Hepatocyte (in vitro differentiated cells): Measurements from ENCODE around the gene SST. TPM values are rescaled to one million over a fixed set of nuclear protein-coding genes. Genes with fewer than 3 reads are reported as not detected.
"Not testable (repeated sequence)": the region's sequence is repeated elsewhere in the genome, so short reads cannot be mapped to it uniquely, and the experiment has no call there.

Experiments used
- DNase-seq: peaks from one replicate; pipeline ENCODE4 v3.0.0-alpha.2; 2016; ENCODE audit warnings: low spot score
- H2AFZ ChIP-seq: fragments of 200-600 bp; sonication (generic); 2 replicates; pipeline ENCODE4 v1.6.0; 2016; ENCODE audit warnings: antibody characterized with exemption, mild to moderate bottlenecking
- H3K27ac ChIP-seq: fragments of 200-600 bp; sonication (generic); 2 replicates; pipeline ENCODE4 v1.5.1; 2016; ENCODE audit warnings: mild to moderate bottlenecking
- H3K27me3 ChIP-seq: fragments of 200-600 bp; sonication (generic); 2 replicates; pipeline ENCODE4 v1.6.1; 2016
- H3K36me3 ChIP-seq: fragments of 200-600 bp; sonication (generic); replicated peaks from 2 replicates; pipeline ENCODE4 v1.5.1; 2016; ENCODE audit warnings: low read depth; ENCODE audit not compliant: insufficient read depth
- H3K4me1 ChIP-seq: fragments of 200-600 bp; sonication (generic); 2 replicates; pipeline ENCODE4 v1.5.1; 2016; ENCODE audit warnings: mild to moderate bottlenecking, moderate library complexity; ENCODE audit not compliant: insufficient read depth
- H3K4me2 ChIP-seq: fragments of 200-600 bp; sonication (generic); 2 replicates; pipeline ENCODE4 v1.6.0; 2016
- H3K4me3 ChIP-seq: fragments of 200-600 bp; sonication (generic); 2 replicates; pipeline ENCODE4 v1.5.1; 2016; ENCODE audit warnings: mild to moderate bottlenecking
- H3K79me2 ChIP-seq: fragments of 200-600 bp; sonication (generic); 2 replicates; pipeline ENCODE4 v1.6.0; 2017; ENCODE audit warnings: mild to moderate bottlenecking
- H3K9me2 ChIP-seq: fragments of 200-600 bp; sonication (generic); replicated peaks from 2 replicates; pipeline ENCODE4 v1.6.0; 2017; ENCODE audit warnings: mild to moderate bottlenecking; ENCODE audit not compliant: insufficient read depth
- H3K9me3 ChIP-seq: fragments of 200-600 bp; sonication (generic); 2 replicates; pipeline ENCODE4 v1.5.1; 2016; ENCODE audit warnings: low read depth, mild to moderate bottlenecking
- H4K20me1 ChIP-seq: fragments of 200-600 bp; sonication (generic); 2 replicates; pipeline ENCODE4 v1.6.0; 2016; ENCODE audit warnings: mild to moderate bottlenecking; ENCODE audit not compliant: insufficient read depth, poor library complexity, severe bottlenecking
- EZH2 ChIP-seq: fragments of 200-600 bp; sonication (generic); IDR thresholded peaks from 2 replicates; pipeline ENCODE4 v1.6.1; 2016; ENCODE audit warnings: antibody characterized with exemption, mild to moderate bottlenecking, borderline replicate concordance
- EZH2phosphoT487 ChIP-seq: fragments of 200-600 bp; sonication (generic); IDR thresholded peaks from one replicate; pipeline ENCODE4 v1.6.1; 2018; ENCODE audit warnings: antibody characterized with exemption, mild to moderate bottlenecking, low read depth, moderate library complexity; ENCODE audit not compliant: unreplicated experiment, severe bottlenecking
- WGBS: methylation state at CpG from one replicate; pipeline ENCODE4 v1.1.6; 2016; ENCODE audit warnings: low lambda C conversion rate; ENCODE audit errors: missing lambda C conversion rate; 5-methylcytosine and 5-hydroxymethylcytosine counted together
- polyA plus RNA-seq: library from polyadenylated mRNA; unstranded; fragments of >200 nt; fragmentation: Nextera tagmentation; extraction: Ambion mirVana; gene quantifications from 2 replicates; pipeline ENCODE4 v1.2.1, GENCODE V29; 2016
- total RNA-seq: library from RNA; depleted of rRNA; stranded (reverse); fragments of >200 nt; gene quantifications from 2 replicates; pipeline ENCODE4 v1.2.3, GENCODE V29; 2014
- TF ChIP-seq, protein P1 (sequence below): fragments of 200-600 bp; sonication (generic); IDR thresholded peaks from 2 replicates; pipeline ENCODE4 v1.5.1; 2016; ENCODE audit warnings: antibody characterized with exemption, mild to moderate bottlenecking; ENCODE audit not compliant: poor library complexity

Gene SST
- total and polyA plus RNA-seq, 2 experiments from 2014 or later = 53.5 to 112 TPM

GRCh38 chr3:187646906-187647660 is 23.1 kb downstream of the SST start:
- H3K36me3 ChIP-seq = no peaks in the 10 kb centered on the region

GRCh38 chr3:187645379-187645778 is 24.8 kb downstream of the SST start:
- H3K27me3 ChIP-seq, DNase-seq, H3K4me2 ChIP-seq, H3K4me1 ChIP-seq, H3K36me3 ChIP-seq, H3K27ac ChIP-seq, H3K9me2 ChIP-seq, H2AFZ ChIP-seq, H3K9me3 ChIP-seq, H3K4me3 ChIP-seq, H3K79me2 ChIP-seq, H4K20me1 ChIP-seq: not testable (repeated sequence)
- 100% methylated on average over 1 of the region's 1 CpG for WGBS

More at GRCh38 chr3:187646906-187647660, 23.1 kb downstream of the SST start:
- Histone ChIP-seq H3K4me1 (no peaks in the 10 kb centered on the region), H3K27ac (no peak overlapping the region), H3K4me3 (no peak overlapping the region), H3K4me2 (no peak overlapping the region), H3K9me2 (no peaks in the 10 kb centered on the region), H2AFZ (no peak overlapping the region), H3K9me3 (no peaks in the 10 kb centered on the region), H3K27me3 (peaks cover 9% of the 10 kb centered on the region), H3K79me2 (no peaks in the 10 kb centered on the region), H4K20me1 (no peaks in the 10 kb centered on the region)
- TF ChIP-seq, protein P1, sequence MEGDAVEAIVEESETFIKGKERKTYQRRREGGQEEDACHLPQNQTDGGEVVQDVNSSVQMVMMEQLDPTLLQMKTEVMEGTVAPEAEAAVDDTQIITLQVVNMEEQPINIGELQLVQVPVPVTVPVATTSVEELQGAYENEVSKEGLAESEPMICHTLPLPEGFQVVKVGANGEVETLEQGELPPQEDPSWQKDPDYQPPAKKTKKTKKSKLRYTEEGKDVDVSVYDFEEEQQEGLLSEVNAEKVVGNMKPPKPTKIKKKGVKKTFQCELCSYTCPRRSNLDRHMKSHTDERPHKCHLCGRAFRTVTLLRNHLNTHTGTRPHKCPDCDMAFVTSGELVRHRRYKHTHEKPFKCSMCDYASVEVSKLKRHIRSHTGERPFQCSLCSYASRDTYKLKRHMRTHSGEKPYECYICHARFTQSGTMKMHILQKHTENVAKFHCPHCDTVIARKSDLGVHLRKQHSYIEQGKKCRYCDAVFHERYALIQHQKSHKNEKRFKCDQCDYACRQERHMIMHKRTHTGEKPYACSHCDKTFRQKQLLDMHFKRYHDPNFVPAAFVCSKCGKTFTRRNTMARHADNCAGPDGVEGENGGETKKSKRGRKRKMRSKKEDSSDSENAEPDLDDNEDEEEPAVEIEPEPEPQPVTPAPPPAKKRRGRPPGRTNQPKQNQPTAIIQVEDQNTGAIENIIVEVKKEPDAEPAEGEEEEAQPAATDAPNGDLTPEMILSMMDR = no peak
- no peak for TF ChIP-seq EZH2phosphoT487
- TF ChIP-seq EZH2 = no peak
- whole genome bisulfite sequencing = 80% methylated on average over 5 of the region's 5 CpGs
- no peak for DNase-seq

GRCh38 chr3:187642861-187643260 is 27.3 kb downstream of the SST start:
- no peak overlapping the region for H2AFZ ChIP-seq
- WGBS = 88% methylated on average over 5 of the region's 5 CpGs
- no peaks in the 10 kb centered on the region for H4K20me1 ChIP-seq
- no peak overlapping the region for H3K4me2 ChIP-seq
- TF ChIP-seq EZH2phosphoT487 (no peak), EZH2 (no peak)
- TF ChIP-seq, protein P1 = no peak
- H3K36me3 ChIP-seq = no peaks in the 10 kb centered on the region
- no peak overlapping the region for H3K27ac ChIP-seq
- H3K79me2 ChIP-seq = no peaks in the 10 kb centered on the region
- no peaks in the 10 kb centered on the region for H3K9me2 ChIP-seq
- H3K9me3 ChIP-seq = no peaks in the 10 kb centered on the region
- no peak overlapping the region for H3K4me3 ChIP-seq
- DNase-seq = no peak
- peaks cover 3% of the 10 kb centered on the region for H3K4me1 ChIP-seq
- H3K27me3 ChIP-seq = no peaks in the 10 kb centered on the region

GRCh38 chr3:187641320-187642016 is 28.7 kb downstream of the SST start:
- Histone ChIP-seq H3K27ac (no peak overlapping the region), H3K4me3 (no peak overlapping the region), H4K20me1 (no peaks in the 10 kb centered on the region), H3K4me2 (no peak overlapping the region), H3K36me3 (no peaks in the 10 kb centered on the region), H3K79me2 (no peaks in the 10 kb centered on the region), H3K9me2 (no peaks in the 10 kb centered on the region), H3K9me3 (no peaks in the 10 kb centered on the region), H3K27me3 (no peaks in the 10 kb centered on the region), H3K4me1 (peaks cover 3% of the 10 kb centered on the region), H2AFZ (no peak overlapping the region)
- TF ChIP-seq EZH2 (no peak), EZH2phosphoT487 (no peak)
- TF ChIP-seq, protein P1 = no peak
- DNase-seq = no peak
- 75% methylated on average over 2 of the region's 2 CpGs for WGBS
